GM12878 (cell line): Measurements from ENCODE around the gene C8B.

Experiments
- CTCF ChIP-seq, 3 experiments: IDR thresholded peaks in 2 of 3; conservative IDR thresholded peaks in 1 of 3; 2 replicates each; pipeline ENCODE4 v1.5.1; 2011; ENCODE audit warnings: low read depth in 3 of 3, low read length in 3 of 3, mild to moderate bottlenecking in 3 of 3, control low read depth in 2 of 3, moderate library complexity in 2 of 3, inconsistent platforms in 1 of 3, mixed read lengths in 1 of 3; ENCODE audit not compliant: control insufficient read depth in 2 of 3, insufficient read depth in 1 of 3; ENCODE audit errors: extremely low read depth in 1 of 3
- EP300 ChIP-seq, 2 experiments: fragments of 150-350 bp in 1 of 2; IDR thresholded peaks; 2 replicates each; pipeline ENCODE4 v1.6.1; 2011 to 2012; ENCODE audit warnings: low read depth in 2 of 2, low read length in 2 of 2, borderline replicate concordance in 1 of 2, improper control_type of control experiment in 1 of 2, inconsistent platforms in 1 of 2; ENCODE audit not compliant: control insufficient read depth in 1 of 2
- FOXK2 ChIP-seq: fragments of 450-650 bp; IDR thresholded peaks from 2 replicates; pipeline ENCODE4 v1.6.1; 2017; ENCODE audit warnings: mild to moderate bottlenecking, moderate library complexity
- POLR2AphosphoS5 ChIP-seq: IDR thresholded peaks from 2 replicates; pipeline ENCODE4 v1.6.1; 2011; ENCODE audit warnings: mild to moderate bottlenecking, low read length, inconsistent platforms
- ZBTB33 ChIP-seq: fragments of 450-650 bp; IDR thresholded peaks from 2 replicates; pipeline ENCODE4 v1.6.1; 2017; ENCODE audit warnings: mild to moderate bottlenecking
- ZBTB40 ChIP-seq: fragments of 450-650 bp; IDR thresholded peaks from 2 replicates; pipeline ENCODE4 v1.6.1; 2016; ENCODE audit warnings: mild to moderate bottlenecking, moderate library complexity, borderline replicate concordance

GRCh38 chr1:56898879-56899278 lies 66.9 kb downstream of the C8B start:
- TF ChIP-seq CTCF (IDR thresholded peaks at IDR 0.05 in 2 of 3, conservative IDR thresholded peaks at IDR 0.05 in 1 of 3; ENCODE audit: control insufficient read depth in 2 of 3, extremely low read depth in 1 of 3, insufficient read depth in 1 of 3, low read depth in 3 of 3, low read length in 3 of 3) (no peak), ZBTB33 (no peak), EP300 (IDR thresholded peaks at IDR 0.05; ENCODE audit: borderline replicate concordance in 1 of 2, control insufficient read depth in 1 of 2, low read depth in 2 of 2, low read length in 2 of 2) (no peak), FOXK2 (no peak), ZBTB40 (no peak), POLR2AphosphoS5 (no peak)
